HG03342 (cell line): Measurements from ENCODE around the gene C17orf114.

Experiments
- ATAC-seq: cut with Tn5 transposase; IDR thresholded peaks from one replicate; pipeline ENCODE4 v1.9.1; 2021; ENCODE audit warnings: mild to moderate bottlenecking, moderate library complexity; ENCODE audit not compliant: unreplicated experiment

The C17orf114 gene

DNA sequence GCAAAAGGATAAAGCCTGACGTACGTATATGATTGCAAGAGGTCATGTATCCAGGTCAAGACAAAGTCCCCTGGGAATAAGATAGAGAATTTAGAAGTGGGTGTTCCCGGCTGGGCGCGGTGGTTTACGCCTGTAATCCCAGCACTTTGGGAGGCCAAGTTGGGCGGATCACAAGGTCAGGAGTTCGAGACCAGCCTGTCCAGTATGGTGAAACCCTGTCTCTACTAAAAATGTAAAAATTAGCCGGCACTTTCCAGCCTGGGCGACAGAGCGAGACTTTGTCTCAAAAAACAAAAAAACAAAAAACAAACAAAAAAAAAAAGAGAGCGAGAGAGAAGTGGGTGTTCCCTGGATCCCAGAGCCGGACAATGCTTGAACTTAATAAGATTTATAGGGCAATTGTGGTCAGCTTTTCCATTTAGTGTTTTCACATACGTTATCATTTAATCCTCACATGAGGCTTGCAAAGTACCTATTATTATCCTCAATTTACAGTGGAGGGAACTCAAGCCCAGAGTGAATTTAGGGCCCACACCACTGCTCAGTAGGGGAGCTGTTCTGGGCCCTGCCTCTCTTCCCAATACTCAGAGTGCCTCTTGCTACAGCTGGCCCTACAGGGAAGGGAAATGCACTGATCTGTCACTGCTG is 13.8 kb downstream of the C17orf114 start:
- ATAC-seq, result no peak

DNA sequence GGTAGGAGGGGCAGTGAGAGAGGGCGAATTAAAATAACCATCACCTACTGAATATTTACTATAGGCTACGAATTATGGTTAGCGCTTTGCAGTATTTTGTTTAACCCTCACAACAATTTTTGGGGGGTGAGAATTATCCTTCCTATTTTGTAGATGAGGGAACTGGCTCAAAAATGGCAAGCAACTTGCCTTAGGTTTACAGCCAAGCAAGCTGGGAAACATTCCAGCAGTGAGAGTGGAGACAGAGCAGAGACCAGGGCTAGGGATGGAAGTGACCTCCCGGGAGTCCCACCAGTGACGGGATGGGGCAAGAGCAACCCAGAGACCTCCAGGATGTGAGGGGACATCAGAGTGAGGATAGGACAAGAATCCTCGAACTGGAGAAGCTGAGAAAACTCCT is 15.6 kb downstream of the C17orf114 start:
- no peak for ATAC-seq

- ATAC-seq, result no peak
Measured at GRCh38 chr17:4786106-4786511, 16.0 kb downstream of the C17orf114 start, which contains the start of gene VMO1. VMO1 (minus strand) TSS chr17:4786364; CDS start chr17:4786352, 12 bp downstream.

GRCh38 chr17:4785311-4786105 is 16.6 kb downstream of the C17orf114 start:
- no peak for ATAC-seq

DNA sequence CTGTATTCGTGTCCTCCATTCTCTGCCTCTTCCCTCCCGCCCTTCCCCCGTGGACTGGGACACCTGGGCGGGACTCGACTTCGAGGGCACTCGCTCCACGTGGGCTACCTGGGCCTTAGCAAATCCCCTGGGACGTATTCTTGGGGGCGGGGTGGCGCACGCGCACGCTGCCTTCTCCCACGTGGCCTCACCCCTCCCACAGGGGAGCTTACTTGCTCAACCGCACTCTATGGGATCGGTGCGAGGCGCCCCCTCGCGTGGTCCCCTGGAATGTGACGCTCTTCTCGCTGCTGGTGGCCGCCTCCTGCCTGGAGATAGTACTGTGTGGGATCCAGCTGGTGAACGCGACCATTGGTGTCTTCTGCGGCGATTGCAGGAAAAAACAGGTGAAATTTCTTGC is 19.5 kb downstream of the C17orf114 start:
- no peak for ATAC-seq

DNA sequence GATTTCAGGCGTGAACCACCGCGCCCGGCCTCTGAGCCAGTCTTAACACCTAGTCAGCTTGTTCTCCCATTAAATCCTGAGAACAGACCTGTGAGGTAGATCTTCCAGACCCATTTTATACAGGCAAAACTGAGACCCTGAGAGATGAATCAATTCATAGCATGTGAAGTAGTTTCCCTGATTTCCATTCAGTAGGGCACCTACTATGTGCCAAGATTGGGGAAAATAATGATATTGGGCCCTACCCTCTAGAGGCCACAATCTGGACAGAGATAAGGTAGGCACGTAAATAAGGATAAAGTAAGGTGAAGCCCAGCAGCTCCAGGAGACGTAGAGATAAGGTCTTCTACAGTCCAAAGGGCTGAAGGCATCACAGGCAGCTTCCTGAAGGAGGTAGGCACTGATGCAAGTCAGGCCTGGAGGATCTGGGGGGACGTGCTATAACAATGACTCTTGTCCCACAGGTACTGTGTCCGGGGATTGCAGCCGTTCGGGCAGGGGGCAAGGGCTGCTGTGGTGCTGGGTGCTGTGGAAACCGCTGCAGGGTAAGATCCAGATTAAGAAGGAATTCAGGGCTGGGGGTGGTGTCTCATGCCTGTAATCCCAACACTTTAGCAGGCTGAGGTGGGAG is 21.7 kb downstream of the C17orf114 start:
- no peak for ATAC-seq

DNA sequence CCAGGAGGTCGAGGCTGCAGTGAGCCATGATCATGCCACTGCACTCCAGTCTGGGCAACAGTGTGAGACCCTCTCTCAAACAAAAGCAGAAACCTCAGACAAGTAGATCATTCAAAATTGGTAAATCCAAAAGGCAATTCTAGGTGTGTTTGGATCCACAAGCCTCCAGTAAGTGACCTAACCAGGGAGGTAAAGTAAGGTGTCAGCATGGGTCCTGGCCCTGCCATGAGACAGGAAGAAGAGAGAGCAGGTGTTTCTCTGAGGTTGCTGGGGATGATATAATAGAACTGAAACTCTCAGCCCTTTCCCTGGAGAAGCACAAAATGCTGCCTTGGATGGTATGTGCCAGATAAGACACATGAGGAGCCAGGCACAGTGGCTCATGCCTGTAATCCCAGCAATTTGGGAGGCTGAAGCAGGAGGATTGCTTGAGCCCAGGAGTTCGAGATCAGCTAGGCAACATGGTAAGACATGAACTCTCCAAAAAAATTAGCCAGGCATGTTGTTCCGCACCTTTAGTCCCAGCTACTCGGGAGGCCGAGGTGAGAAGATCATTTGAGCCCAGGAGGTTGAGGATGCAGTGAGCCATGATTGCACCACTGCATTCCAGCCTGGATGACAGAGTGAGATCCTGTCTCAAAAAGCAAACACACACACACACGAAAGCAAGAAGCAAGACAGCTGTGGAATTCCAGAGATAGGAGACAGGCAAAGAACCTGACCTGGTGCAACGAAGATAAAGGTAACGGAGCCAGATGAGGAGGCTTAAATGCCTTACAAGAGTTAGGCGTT is 24.0 kb downstream of the C17orf114 start:
- no peak for ATAC-seq

DNA sequence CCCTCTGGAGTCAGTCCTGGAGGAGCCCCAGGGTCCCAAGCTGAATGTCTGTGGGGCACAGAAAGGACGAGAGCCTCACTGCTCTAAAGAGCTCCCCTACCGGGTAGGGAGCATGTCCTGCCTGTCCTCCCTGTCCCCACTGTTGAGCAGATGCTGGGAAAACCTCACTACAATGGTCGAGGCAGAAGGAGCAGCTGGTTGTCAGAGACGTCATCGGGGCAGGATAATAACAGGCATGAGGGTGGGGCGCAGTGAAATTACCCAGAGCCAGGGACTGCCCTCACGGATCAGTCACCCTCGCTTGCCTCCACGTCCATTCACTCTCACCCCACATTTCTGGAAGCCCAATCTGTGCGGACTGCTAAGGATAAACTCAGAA is 29.9 kb downstream of the C17orf114 start:
- ATAC-seq, result no peak

DNA sequence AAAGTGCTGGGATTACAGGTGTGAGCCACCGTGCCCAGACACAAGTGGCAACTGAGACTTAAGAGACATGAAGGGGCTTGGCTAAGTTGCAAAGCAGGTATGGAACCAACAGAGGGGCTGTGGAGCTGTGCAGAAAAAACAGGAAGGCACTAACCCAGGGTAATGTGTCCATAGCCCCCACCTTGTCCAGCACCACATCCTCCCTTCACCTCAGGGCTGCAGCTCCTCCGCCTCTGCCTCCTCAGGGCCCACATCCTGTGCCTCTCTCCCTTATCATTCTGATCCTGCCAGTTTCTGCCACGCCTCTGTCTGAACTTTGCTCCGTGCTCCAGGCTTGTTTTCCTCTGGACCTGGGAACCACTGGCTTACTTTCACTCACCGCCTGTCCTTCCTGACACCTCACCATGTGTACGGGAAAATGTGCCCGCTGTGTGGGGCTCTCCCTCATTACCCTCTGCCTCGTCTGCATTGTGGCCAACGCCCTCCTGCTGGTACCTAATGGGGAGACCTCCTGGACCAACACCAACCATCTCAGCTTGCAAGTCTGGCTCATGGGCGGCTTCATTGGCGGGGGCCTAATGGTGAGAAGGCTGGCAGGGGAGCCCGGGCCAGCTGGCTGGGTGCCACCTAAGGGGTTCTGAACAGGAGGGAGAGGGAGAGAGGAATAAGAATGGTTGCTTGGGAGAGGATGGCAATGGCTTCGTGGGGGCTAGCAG is 30.5 kb downstream of the C17orf114 start, which contains the start of gene TM4SF5:
Gene TM4SF5 (plus strand): TSS at position 368 of the 716 bp plus-strand sequence. CDS start 37 bp downstream, at position 405.
- ATAC-seq, result no peak

DNA sequence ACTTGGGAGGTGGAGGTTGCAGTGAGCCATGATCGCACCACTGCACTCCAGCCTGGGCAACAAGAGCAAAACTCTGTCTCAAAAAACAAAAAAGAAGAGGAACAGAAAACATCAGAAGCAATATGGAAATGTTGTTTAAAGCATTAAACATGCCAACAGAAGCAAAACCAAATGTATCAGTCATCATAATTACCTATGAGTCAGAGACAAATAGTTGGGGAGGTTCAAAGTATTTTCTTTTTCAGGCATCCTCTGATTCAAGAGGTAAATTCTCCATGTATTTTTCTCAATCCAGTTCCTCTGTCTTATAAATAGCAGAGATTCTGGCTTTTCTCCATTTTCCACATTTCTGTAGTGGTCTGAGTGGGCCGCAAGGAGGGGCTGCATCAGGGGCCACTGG is 32.5 kb downstream of the C17orf114 start:
- ATAC-seq, result no peak

GRCh38 chr17:4768298-4768697 is 33.8 kb downstream of the C17orf114 start:
- no peak for ATAC-seq

DNA sequence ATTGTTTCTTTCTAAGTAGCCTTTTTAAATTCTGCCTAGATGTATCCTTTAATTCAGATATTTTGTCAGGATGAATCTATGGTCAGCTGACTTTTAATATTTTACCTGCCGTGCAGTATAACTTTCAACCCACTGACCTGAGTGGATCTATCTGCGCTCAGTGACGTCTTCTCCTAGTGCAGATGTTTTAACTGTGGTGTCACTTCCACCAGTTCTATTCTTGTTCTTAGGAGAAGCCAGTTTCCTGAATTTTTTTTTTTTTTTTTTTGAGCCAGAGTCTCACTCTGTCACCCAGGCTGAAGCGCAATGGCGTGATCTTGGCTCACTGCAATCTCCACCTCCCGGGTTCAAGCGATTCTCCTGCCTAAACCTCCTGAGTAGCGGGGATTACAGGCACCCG is 35.4 kb downstream of the C17orf114 start:
- no peak for ATAC-seq

DNA sequence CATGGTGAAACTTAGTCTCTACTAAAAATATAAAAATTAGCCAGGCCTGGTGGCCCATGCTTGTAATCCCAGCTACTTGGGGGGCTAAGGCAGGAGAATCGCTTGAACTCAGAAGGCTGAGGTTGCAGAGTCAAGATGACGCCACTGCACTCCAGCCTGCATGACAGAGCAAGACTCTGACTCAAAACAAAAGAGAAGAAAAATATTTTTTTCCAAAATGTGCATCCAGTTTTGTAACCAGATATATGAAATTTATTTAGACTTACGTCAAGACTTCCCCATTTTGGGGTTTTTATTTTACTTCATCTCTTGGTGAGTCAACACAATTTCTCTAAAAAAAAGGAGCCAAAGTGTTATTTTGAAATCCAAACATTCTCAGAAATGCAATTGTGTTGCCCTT is 35.9 kb downstream of the C17orf114 start:
- ATAC-seq, result no peak

- ATAC-seq, result no peak
Measured at GRCh38 chr17:4764595-4764994, 37.5 kb downstream of the C17orf114 start.

DNA sequence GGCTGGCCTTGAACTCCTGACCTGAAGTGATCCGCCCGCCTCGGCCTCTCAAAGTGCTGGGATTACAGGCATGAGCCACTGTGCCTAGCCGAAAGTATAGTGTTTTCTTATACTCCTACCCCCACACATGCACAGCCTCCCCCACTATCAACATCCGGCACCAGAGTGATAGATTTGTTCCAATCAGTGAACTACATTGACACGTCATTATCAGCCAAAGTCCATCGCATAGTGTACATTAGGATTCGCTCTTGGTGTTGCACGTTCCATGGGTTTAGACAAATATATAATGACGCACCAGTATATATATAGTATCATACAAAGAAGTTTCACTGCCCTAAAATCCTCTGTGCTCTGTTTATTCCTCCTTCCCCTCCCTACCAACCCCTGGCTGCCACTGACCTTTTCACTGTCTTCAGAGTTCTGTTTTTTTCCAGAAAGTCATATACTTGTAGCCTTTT is 42.3 kb downstream of the C17orf114 start:
- ATAC-seq, result no peak

DNA sequence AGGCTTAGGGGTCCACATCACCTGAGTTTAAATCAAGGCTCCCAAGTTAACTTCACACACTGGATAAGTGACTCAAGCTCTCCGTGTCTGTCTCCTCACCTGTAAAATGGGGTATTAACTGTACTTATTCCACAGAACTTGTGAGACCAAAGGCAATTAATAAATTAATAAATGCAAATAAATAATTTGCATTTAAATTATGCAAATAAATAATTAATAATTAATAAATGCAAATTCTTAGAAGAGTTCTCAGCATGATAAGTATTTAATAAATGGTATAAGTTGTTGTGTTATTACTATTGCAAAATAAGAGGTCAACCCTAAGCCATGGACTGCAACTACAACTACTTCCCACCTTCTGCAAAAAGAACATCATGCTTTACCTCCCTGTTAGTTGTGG is 48.7 kb downstream of the C17orf114 start:
- no peak for ATAC-seq

GRCh38 chr17:4751932-4752331 is 50.2 kb downstream of the C17orf114 start:
- no peak for ATAC-seq
